Measurements from ENCODE around the gene ACAA2.

The ACAA2 gene

DNA sequence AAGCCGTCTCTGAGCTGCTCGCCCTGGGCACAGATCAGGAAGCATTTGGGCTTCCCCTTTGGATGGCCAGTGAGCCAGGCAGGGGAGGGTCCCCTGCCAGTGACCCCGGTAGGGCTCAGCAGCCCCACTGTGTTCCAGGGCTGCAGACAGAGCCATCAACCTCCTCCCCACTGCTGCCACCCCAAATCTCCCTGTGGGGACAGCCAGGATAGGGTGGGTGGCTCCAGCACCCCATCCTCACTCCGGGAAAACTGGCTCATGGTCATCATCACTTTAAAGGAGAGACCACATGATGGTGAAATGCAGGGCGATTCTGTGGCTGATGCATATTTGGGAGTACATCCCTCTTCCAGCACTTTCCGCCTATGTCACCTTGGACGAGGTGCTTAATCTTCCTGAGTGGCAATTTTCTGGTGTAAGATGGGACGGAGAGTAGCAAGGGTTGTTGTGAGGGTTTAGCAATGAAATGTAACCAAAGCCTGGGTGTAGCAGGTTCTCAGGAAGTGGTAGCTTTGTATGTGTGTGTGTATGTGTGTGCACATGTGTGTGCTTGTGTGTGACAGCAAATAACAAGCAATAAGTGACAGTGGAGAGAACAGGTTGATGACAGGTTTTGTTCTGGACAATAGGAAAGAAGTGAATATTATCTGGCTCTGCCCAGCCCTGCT is 61.8 kb downstream of the ACAA2 start:
- Histone ChIP-seq H3K4me3 (IDR thresholded peaks at IDR 0.05; ENCODE audit: insufficient read depth, low read depth, low read length) (no peak overlapping the region), H3K9ac (no peak overlapping the region), H4K20me1 (ENCODE audit: insufficient read depth) (no peaks in the 10 kb centered on the region), H3K36me3 (ENCODE audit: insufficient read depth) (no peaks in the 10 kb centered on the region), H3K27me3 (ENCODE audit: insufficient read depth, low read depth) (no peaks in the 10 kb centered on the region), H3K79me2 (ENCODE audit: insufficient read depth, low read depth) (no peaks in the 10 kb centered on the region), H2AFZ (ENCODE audit: low read depth) (no peak overlapping the region), H3K4me2 (no peak overlapping the region), H3K27ac (no peak overlapping the region), H3K4me1 (ENCODE audit: low read depth, poor library complexity, severe bottlenecking) (no peaks in the 10 kb centered on the region)
- TF ChIP-seq, protein P1, sequence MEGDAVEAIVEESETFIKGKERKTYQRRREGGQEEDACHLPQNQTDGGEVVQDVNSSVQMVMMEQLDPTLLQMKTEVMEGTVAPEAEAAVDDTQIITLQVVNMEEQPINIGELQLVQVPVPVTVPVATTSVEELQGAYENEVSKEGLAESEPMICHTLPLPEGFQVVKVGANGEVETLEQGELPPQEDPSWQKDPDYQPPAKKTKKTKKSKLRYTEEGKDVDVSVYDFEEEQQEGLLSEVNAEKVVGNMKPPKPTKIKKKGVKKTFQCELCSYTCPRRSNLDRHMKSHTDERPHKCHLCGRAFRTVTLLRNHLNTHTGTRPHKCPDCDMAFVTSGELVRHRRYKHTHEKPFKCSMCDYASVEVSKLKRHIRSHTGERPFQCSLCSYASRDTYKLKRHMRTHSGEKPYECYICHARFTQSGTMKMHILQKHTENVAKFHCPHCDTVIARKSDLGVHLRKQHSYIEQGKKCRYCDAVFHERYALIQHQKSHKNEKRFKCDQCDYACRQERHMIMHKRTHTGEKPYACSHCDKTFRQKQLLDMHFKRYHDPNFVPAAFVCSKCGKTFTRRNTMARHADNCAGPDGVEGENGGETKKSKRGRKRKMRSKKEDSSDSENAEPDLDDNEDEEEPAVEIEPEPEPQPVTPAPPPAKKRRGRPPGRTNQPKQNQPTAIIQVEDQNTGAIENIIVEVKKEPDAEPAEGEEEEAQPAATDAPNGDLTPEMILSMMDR (conservative IDR thresholded peaks at IDR 0.05; ENCODE audit: low read depth, low read length), result no peak

DNA sequence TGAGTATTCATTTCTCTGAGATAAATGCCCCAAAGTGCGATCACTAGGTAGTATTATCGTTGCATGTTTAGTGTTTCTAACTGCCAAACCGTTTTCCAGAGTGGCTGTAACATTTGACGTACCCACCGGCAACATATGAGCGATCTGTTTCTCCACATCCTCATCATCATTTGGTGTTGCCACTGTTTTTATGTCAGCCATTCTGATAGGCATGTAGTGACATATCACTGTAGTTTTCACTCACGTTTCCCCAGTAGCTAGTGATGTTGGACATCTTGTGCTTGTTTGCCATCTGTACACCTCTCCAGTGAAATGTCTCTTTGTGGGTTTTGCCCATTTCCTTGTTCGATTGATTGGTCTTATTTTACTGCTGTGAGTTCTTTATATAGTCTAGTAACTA is 63.8 kb downstream of the ACAA2 start:
- Histone ChIP-seq H3K79me2 (ENCODE audit: insufficient read depth, low read depth) (no peaks in the 10 kb centered on the region), H3K27me3 (ENCODE audit: insufficient read depth, low read depth) (no peaks in the 10 kb centered on the region), H3K4me2 (no peak overlapping the region), H3K36me3 (ENCODE audit: insufficient read depth) (no peaks in the 10 kb centered on the region), H3K9ac (no peak overlapping the region), H3K4me3 (IDR thresholded peaks at IDR 0.05; ENCODE audit: insufficient read depth, low read depth, low read length) (no peak overlapping the region), H4K20me1 (ENCODE audit: insufficient read depth) (no peaks in the 10 kb centered on the region), H3K27ac (no peak overlapping the region), H3K4me1 (ENCODE audit: low read depth, poor library complexity, severe bottlenecking) (no peaks in the 10 kb centered on the region), H2AFZ (ENCODE audit: low read depth) (no peak overlapping the region)
- TF ChIP-seq, protein P1 (conservative IDR thresholded peaks at IDR 0.05; ENCODE audit: low read depth, low read length), result no peak

DNA sequence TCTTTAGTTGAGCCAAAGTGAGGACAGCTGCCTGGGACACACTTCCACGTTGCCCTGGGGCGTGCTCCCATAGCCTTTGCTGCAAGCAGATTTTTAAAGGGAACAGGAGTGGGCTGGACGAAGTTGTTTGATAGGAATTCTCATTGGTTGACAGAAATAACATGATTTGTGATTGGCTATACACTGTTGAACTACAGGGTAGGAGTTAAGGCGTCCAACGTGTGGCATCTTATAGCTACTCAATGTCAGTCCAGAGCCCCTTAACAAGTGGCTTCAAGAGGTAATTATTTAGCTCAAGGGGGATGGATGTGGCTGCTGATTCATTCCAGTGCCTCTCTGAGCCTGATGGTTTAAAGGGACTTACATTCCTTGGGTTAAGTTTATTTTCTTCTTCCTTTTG is 65.5 kb downstream of the ACAA2 start:
- peaks cover 4% of the 10 kb centered on the region for H3K4me1 ChIP-seq (ENCODE audit: low read depth, poor library complexity, severe bottlenecking)
- H3K4me2 ChIP-seq, result no peak overlapping the region
- H3K27ac ChIP-seq, result no peak overlapping the region
- no peaks in the 10 kb centered on the region for H3K36me3 ChIP-seq (ENCODE audit: insufficient read depth)
- H3K27me3 ChIP-seq (ENCODE audit: insufficient read depth, low read depth), result no peaks in the 10 kb centered on the region
- H4K20me1 ChIP-seq (ENCODE audit: insufficient read depth), result no peaks in the 10 kb centered on the region
- H2AFZ ChIP-seq (ENCODE audit: low read depth), result no peak overlapping the region
- no peaks in the 10 kb centered on the region for H3K79me2 ChIP-seq (ENCODE audit: insufficient read depth, low read depth)
- H3K4me3 ChIP-seq (IDR thresholded peaks at IDR 0.05; ENCODE audit: insufficient read depth, low read depth, low read length), result no peak overlapping the region
- H3K9ac ChIP-seq, result no peak overlapping the region
- TF ChIP-seq, protein P1 (conservative IDR thresholded peaks at IDR 0.05; ENCODE audit: low read depth, low read length), result no peak

DNA sequence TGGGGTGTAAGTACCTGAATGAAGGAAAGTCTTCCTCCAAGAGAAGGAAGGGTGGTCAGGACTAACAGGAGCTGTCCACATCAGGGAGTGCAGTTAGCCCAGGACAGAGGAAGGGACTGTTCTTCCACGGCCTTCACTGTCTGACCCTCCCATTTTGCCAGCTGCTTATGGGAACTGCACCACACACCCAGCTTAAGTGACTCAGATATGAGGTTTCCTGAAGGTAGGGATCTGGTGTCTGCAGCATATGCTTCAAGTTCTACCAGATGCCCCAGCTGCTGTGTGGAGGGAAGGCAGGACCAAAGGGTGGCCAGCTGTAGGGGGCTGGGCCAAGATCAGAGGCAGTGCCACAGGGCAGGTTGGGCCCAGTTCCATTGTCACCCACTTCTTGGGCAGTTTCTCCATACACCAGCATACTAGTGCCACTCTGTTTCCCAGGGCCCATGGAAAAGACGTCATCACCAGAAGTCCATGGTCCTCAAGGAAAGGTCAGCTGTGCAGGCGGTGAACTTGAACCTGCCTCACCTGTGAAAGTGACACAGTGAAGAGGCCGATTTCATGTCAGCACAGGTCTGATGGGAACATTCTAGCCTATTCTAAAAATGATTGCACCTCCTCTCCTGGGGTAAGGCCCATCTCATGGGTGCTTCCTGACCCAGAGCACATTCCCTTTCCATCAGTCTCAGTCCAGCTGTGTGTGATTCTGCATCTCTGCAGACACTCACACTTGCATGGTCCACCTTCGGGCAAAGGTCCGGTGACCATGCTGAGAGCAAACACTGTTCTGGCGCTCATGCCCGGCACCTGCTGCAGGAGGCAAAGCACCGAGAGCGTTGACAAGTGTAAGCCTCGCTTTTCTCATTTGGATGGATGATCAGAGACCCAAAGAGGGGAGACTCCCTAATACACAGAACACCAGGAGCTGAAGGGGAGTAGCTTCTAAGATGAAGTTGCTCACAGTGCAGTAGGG is 68.0 kb downstream of the ACAA2 start:
- H2AFZ ChIP-seq (ENCODE audit: low read depth), result no peak overlapping the region
- no peaks in the 10 kb centered on the region for H3K79me2 ChIP-seq (ENCODE audit: insufficient read depth, low read depth)
- no peak overlapping the region for H3K27ac ChIP-seq
- H3K4me1 ChIP-seq (ENCODE audit: low read depth, poor library complexity, severe bottlenecking), result peaks cover 18% of the 10 kb centered on the region
- no peaks in the 10 kb centered on the region for H4K20me1 ChIP-seq (ENCODE audit: insufficient read depth)
- H3K36me3 ChIP-seq (ENCODE audit: insufficient read depth), result no peaks in the 10 kb centered on the region
- H3K4me2 ChIP-seq, result no peak overlapping the region
- H3K4me3 ChIP-seq (IDR thresholded peaks at IDR 0.05; ENCODE audit: insufficient read depth, low read depth, low read length), result no peak overlapping the region
- H3K9ac ChIP-seq, result no peak overlapping the region
- TF ChIP-seq, protein P1 (conservative IDR thresholded peaks at IDR 0.05; ENCODE audit: low read depth, low read length), result no peak
- no peaks in the 10 kb centered on the region for H3K27me3 ChIP-seq (ENCODE audit: insufficient read depth, low read depth)

Data from KMS-11 (cell line).